GM23248 (cell line): ENCODE measurements around the gene BAX. TPM values are rescaled to one million over a fixed set of nuclear protein-coding genes. Genes with fewer than 3 reads are reported as not detected.

Source experiments
- DNase-seq: peaks from one replicate; pipeline ENCODE4 v3.0.0-alpha.2; 2015
- H2AFZ ChIP-seq: fragments of 200-600 bp; sonication (generic); 2 replicates; pipeline ENCODE4 v1.6.1; 2016; ENCODE audit warnings: antibody characterized with exemption
- H3F3A ChIP-seq: fragments of 200-600 bp; sonication (generic); 2 replicates; pipeline ENCODE4 v1.6.1; 2016; ENCODE audit warnings: mild to moderate bottlenecking, antibody characterized with exemption, mixed run types; ENCODE audit not compliant: insufficient read depth
- H3K27ac ChIP-seq: fragments of 200-600 bp; sonication (generic); 2 replicates; pipeline ENCODE4 v1.5.1; 2016; ENCODE audit warnings: mild to moderate bottlenecking
- H3K27me3 ChIP-seq: fragments of 200-600 bp; sonication (generic); replicated peaks from 2 replicates; pipeline ENCODE4 v1.6.1; 2016; ENCODE audit warnings: mild to moderate bottlenecking; ENCODE audit not compliant: insufficient read depth
- H3K36me3 ChIP-seq: fragments of 200-600 bp; sonication (generic); 2 replicates; pipeline ENCODE4 v1.6.1; 2016; ENCODE audit warnings: low read depth, mild to moderate bottlenecking
- H3K4me1 ChIP-seq: fragments of 200-600 bp; sonication (generic); 2 replicates; pipeline ENCODE4 v1.6.1; 2016; ENCODE audit warnings: mild to moderate bottlenecking; ENCODE audit not compliant: insufficient read depth
- H3K4me2 ChIP-seq: fragments of 200-600 bp; sonication (generic); one replicate; pipeline ENCODE4 v1.6.1; 2016; ENCODE audit warnings: mild to moderate bottlenecking; ENCODE audit not compliant: unreplicated experiment
- H3K4me3 ChIP-seq: fragments of 200-600 bp; sonication (generic); 2 replicates; pipeline ENCODE4 v1.5.1; 2016; ENCODE audit warnings: mild to moderate bottlenecking
- H3K79me2 ChIP-seq: fragments of 200-600 bp; sonication (generic); 2 replicates; pipeline ENCODE4 v1.6.1; 2016; ENCODE audit warnings: mild to moderate bottlenecking; ENCODE audit not compliant: insufficient read depth
- H3K9ac ChIP-seq: fragments of 200-600 bp; sonication (generic); 2 replicates; pipeline ENCODE4 v1.6.1; 2016; ENCODE audit warnings: mild to moderate bottlenecking
- H3K9me2 ChIP-seq: fragments of 200-600 bp; sonication (generic); 2 replicates; pipeline ENCODE4 v1.6.1; 2016; ENCODE audit warnings: mixed run types, mild to moderate bottlenecking, moderate library complexity; ENCODE audit not compliant: insufficient read depth
- H3K9me3 ChIP-seq: fragments of 200-600 bp; sonication (generic); one replicate; pipeline ENCODE4 v1.6.1; 2017; ENCODE audit warnings: low read depth
- H4K20me1 ChIP-seq: fragments of 200-600 bp; sonication (generic); 2 replicates; pipeline ENCODE4 v1.6.0; 2016; ENCODE audit not compliant: insufficient read depth
- EZH2 ChIP-seq: fragments of 200-600 bp; sonication (generic); IDR thresholded peaks from 2 replicates; pipeline ENCODE4 v1.6.1; 2018; ENCODE audit warnings: antibody characterized with exemption, mild to moderate bottlenecking; ENCODE audit not compliant: insufficient read depth, poor library complexity, severe bottlenecking
- EZH2phosphoT487 ChIP-seq: fragments of 200-600 bp; sonication (generic); IDR thresholded peaks from 2 replicates; pipeline ENCODE4 v1.6.1; 2018; ENCODE audit warnings: antibody characterized with exemption, moderate library complexity, mild to moderate bottlenecking, low read depth; ENCODE audit not compliant: insufficient read depth
- WGBS, 2 experiments: methylation state at CpG; one replicate each; pipeline ENCODE4 v1.1.6; 2015 to 2017; ENCODE audit warnings: low lambda C conversion rate in 2 of 2, low coverage in 1 of 2; ENCODE audit errors: missing lambda C conversion rate in 2 of 2; 5-methylcytosine and 5-hydroxymethylcytosine counted together
- in situ Hi-C: fragments of 300-500 bp; cut with MboI; formaldehyde crosslinking; loops from 2 replicates; pipeline ENCODE4 v1.15.0; 2020
- polyA plus RNA-seq: library from polyadenylated mRNA; unstranded; fragments of >200 nt; fragmentation: Nextera tagmentation; extraction: Ambion mirVana; gene quantifications from 2 replicates; pipeline ENCODE4 v1.2.1, GENCODE V29; 2016
- total RNA-seq: library from RNA; depleted of rRNA; stranded (reverse); fragments of >200 nt; shearing (Covaris generic); gene quantifications from 2 replicates; pipeline ENCODE4 v1.2.3, GENCODE V29; 2014

BAX gene
- total and polyA plus RNA-seq, 2 experiments from 2014 or later, result 97.3 to 106 TPM

DNA sequence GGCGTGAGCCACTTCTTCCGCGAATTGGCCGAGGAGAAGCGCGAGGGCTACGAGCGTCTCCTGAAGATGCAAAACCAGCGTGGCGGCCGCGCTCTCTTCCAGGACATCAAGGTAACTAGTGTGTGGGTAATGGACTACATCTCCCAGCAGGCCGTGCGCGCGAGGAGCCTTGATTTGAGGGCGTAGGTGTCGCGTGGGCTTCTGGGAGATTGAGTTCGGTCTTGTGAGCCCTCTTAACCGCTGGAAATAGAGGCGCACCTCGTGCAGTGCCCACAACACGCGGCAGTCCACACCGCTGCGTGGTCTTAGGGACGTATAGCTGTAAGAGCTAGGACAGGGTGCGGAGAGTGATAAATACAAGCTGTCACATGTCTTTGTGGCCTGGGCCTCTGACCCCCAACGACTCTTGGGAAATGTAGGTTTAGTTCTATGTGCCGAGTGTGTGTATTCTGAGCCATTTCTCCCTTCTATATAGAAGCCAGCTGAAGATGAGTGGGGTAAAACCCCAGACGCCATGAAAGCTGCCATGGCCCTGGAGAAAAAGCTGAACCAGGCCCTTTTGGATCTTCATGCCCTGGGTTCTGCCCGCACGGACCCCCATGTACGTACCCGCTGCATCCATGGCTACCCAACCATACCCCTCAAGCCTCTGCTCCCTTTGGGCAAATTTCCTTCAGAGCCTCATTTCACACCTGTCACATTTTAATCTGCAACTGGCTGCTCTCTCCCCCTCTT is 11.3 kb downstream of the BAX start:
- Histone ChIP-seq H3K4me1 (peaks cover 28% of the 10 kb centered on the region), H3K9me3 (no peaks in the 10 kb centered on the region), H3K27ac (peak overlapping the region; percentile 97), H2AFZ (no peak overlapping the region), H3K79me2 (peaks cover 22% of the 10 kb centered on the region), H3K9ac (peak overlapping the region; percentile 95), H3K4me2 (peak overlapping the region; percentile 98), H3K36me3 (peaks cover 31% of the 10 kb centered on the region; the same call in 1 of the 2 replicates), H4K20me1 (peaks cover 12% of the 10 kb centered on the region; the same call in 1 of the 2 replicates), H3F3A (peaks cover 64% of the 10 kb centered on the region), H3K9me2 (no peaks in the 10 kb centered on the region), H3K4me3 (peak overlapping the region; percentile 97), H3K27me3 (no peaks in the 10 kb centered on the region)
- WGBS, 2 experiments, result 6 to 8% methylated on average over 36 of the region's 36 CpGs
- in situ Hi-C loops, result no loop called here
- TF ChIP-seq EZH2 (no peak), EZH2phosphoT487 (no peak)
- DNase-seq, result peak; percentile 92

DNA sequence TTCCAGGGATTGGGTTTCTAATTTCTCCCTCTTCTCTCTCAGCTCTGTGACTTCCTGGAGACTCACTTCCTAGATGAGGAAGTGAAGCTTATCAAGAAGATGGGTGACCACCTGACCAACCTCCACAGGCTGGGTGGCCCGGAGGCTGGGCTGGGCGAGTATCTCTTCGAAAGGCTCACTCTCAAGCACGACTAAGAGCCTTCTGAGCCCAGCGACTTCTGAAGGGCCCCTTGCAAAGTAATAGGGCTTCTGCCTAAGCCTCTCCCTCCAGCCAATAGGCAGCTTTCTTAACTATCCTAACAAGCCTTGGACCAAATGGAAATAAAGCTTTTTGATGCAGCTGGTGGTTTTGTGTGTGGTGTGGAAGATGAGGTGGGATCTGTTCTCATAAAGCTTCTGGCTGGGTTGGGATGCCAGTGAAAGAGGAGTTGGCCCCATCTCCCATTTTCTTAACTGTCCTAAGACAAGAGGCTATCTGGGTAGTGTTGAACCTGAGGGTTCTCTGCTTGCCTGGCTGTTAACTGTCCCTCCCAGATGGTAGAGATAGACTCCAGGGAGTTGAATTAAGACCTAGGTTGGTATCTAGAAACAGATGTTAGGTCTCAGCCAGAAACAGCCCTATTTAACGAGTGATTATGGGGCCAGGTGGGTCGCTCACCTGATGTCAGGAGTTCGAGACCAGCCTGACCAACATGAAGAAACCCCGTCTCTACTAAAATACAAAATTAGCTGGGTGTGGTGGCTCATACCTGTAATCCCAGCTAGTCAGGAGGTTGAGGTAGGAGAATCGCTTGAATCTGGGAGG is 12.1 kb downstream of the BAX start:
- in situ Hi-C loops, result no loop called here
- no peaks in the 10 kb centered on the region for H3K9me3 ChIP-seq

DNA sequence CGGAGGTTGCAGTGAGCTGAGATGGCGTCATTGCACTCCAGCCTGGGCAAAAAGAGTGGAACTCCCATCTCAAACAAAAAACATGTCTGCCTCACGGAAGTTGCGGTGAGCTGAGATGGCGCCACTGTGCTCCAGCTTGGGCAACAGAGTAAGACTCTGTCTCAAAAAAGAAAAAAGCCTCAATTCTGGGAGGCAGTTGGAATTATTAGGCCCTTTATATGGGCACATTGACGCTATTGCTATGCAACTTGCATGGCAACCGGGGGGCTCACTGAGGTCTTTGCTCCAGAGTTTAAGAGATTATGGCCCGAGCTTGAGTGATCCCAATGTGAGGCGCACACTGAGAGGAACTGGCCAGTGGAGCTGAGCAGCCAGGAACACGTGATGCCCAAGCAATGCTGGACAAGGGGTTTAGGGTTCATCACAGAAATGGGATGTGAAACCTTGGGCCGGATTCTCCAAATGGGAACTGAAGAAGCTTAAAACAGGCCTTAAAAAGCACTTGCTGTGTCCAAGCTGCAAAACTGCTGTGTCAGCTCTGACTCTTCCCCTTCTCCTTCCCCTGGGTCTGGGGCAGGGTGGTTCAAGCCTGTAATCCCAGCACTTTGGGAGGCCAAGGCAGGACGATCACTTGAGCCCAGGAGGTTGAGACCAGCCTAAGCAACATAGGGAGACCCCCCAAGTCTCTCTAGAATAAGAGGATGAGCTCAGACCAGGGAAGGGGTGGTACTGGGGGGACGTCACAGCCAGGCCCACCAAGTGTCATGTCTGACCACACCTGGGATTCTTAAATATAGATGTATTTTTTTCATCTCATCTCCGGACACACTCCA is 12.9 kb downstream of the BAX start:
- WGBS, 2 experiments, result 69 to 70% methylated on average over 14 of the region's 14 CpGs
- DNase-seq, result peak; percentile 58
- H3K27me3 ChIP-seq, result no peaks in the 10 kb centered on the region
- H3K4me2 ChIP-seq, result peak overlapping the region; percentile 98
- H3K9ac ChIP-seq, result peak overlapping the region; percentile 95
- H3K9me3 ChIP-seq, result no peaks in the 10 kb centered on the region
- H2AFZ ChIP-seq, result no peak overlapping the region
- H3F3A ChIP-seq, result peaks cover 66% of the 10 kb centered on the region
- H4K20me1 ChIP-seq, result peaks cover 12% of the 10 kb centered on the region; the same call in 1 of the 2 replicates
- peaks cover 24% of the 10 kb centered on the region for H3K4me1 ChIP-seq
- H3K79me2 ChIP-seq, result peaks cover 22% of the 10 kb centered on the region
- peak overlapping the region; percentile 97 for H3K4me3 ChIP-seq
- in situ Hi-C loops, result no loop called here
- H3K27ac ChIP-seq, result peak overlapping the region; percentile 97
- peaks cover 34% of the 10 kb centered on the region; the same call in 1 of the 2 replicates for H3K36me3 ChIP-seq
- no peaks in the 10 kb centered on the region for H3K9me2 ChIP-seq
- TF ChIP-seq EZH2phosphoT487, result no peak

More for the DNA sequence above, 12.1 kb downstream of the BAX start:
- WGBS, 2 experiments, result 74 to 75% methylated on average over 10 of the region's 10 CpGs
- TF ChIP-seq EZH2 (no peak), EZH2phosphoT487 (no peak)
- Histone ChIP-seq H3K4me1 (peaks cover 28% of the 10 kb centered on the region), H4K20me1 (peaks cover 12% of the 10 kb centered on the region; the same call in 1 of the 2 replicates), H3K4me2 (peak overlapping the region; percentile 98), H2AFZ (no peak overlapping the region), H3F3A (peaks cover 66% of the 10 kb centered on the region), H3K36me3 (peaks cover 34% of the 10 kb centered on the region; the same call in 1 of the 2 replicates), H3K9me2 (no peaks in the 10 kb centered on the region), H3K4me3 (peak overlapping the region; percentile 97), H3K9ac (peak overlapping the region; percentile 95), H3K79me2 (peaks cover 22% of the 10 kb centered on the region), H3K27ac (peak overlapping the region; percentile 97), H3K27me3 (no peaks in the 10 kb centered on the region)
- peak; percentile 39 for DNase-seq

DNA sequence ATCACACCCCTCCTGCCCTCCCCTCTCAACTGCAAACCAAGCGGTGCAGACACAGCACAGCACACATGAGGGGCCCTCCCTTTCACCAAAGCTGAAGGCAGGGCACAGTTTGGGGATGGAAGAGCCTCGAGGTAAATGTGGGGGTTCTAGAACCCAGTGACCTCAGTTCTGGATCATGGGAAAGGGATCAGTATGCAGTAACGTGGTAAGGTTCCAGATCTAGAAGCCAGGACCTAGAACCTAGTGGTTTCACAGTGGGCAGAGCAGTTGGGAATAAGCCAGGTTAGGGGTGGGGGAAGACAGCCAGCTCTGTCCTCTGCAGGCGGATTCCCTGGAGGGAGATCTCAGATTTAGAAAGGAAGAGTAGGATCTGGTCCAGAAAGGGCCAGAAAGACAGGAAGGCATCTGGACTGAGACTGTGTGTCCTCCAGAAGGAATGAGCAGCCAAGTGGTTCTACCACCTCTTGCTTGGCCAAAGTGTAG is 13.5 kb downstream of the BAX start:
- peaks cover 69% of the 10 kb centered on the region for H3F3A ChIP-seq
- peaks cover 22% of the 10 kb centered on the region for H3K79me2 ChIP-seq
- 40 to 53% methylated on average over 4 of the region's 4 CpGs for WGBS, 2 experiments
- H3K9ac ChIP-seq, result peak overlapping the region; percentile 95; the same call in 1 of the 2 replicates
- H3K4me1 ChIP-seq, result peaks cover 23% of the 10 kb centered on the region
- H3K27ac ChIP-seq, result peak overlapping the region; percentile 97
- no peaks in the 10 kb centered on the region for H3K9me2 ChIP-seq
- peak; percentile 43 for DNase-seq
- H3K9me3 ChIP-seq, result no peaks in the 10 kb centered on the region
- no peak overlapping the region for H3K4me3 ChIP-seq
- H2AFZ ChIP-seq, result no peak overlapping the region
- in situ Hi-C loops, result no loop called here
- no peaks in the 10 kb centered on the region for H3K27me3 ChIP-seq
- no peak for TF ChIP-seq EZH2phosphoT487
- TF ChIP-seq EZH2, result no peak
- no peak overlapping the region for H3K4me2 ChIP-seq
- H4K20me1 ChIP-seq, result peaks cover 12% of the 10 kb centered on the region; the same call in 1 of the 2 replicates
- H3K36me3 ChIP-seq, result peaks cover 37% of the 10 kb centered on the region
